Measurements from ENCODE around the gene TMOD3. TPM values are rescaled to one million over a fixed set of nuclear protein-coding genes. Genes with fewer than 3 reads are reported as not detected.

TMOD3 gene
- total RNA-seq, 1 experiment from 2014 or later, result 30.8 TPM

- DNase-seq (ENCODE audit: low read depth), result no peak
Measured at GRCh38 chr15:51828621-51829375, 655 bp upstream of the TMOD3 start.

DNA sequence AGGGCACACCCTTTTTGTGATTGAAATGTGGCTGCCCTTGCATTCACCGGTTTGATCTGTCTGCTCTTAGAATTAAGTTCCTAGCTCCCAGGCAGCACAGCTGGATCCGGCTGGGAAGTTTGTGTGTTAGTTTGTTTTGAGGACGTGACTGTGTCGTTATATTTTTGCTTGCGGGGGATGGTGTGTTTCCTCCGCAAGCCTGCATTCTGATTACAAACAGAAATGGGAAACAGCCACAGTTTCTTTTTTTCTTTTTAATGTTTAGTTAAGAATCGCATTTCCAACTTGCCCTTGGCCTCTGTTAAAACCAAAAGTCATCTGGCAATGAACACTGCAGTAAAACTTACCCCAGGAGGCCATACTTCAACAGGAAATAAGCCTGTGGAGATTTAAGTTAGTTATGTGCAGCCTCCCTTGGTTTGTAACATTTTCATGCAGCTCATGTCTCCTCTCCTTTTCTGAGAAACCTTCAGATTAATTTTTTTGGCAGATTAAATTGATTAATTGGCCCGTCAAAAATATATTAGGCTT, 888 bp downstream of the TMOD3 start:
- peak; percentile 52 for DNase-seq (ENCODE audit: low read depth)

DNA sequence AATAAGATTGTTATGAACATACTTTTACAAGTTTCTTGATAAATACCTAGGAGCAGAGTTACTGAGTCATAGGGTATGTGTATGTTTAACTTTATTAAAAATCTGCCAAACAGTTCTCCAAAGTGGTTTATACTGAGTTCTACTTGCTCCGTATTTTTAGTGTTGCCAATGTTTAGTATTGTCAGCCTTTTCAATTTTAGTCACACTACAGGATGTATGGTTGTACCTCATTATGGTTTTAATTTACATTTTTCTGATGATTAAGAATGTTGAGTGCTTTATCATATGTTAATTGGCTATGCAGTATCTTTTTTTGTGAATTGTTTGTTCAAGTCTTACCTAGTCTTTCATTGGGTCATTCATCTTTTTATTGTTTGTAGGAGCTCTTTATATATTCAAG, 4.3 kb downstream of the TMOD3 start:
- DNase-seq (ENCODE audit: low read depth), result no peak

DNA sequence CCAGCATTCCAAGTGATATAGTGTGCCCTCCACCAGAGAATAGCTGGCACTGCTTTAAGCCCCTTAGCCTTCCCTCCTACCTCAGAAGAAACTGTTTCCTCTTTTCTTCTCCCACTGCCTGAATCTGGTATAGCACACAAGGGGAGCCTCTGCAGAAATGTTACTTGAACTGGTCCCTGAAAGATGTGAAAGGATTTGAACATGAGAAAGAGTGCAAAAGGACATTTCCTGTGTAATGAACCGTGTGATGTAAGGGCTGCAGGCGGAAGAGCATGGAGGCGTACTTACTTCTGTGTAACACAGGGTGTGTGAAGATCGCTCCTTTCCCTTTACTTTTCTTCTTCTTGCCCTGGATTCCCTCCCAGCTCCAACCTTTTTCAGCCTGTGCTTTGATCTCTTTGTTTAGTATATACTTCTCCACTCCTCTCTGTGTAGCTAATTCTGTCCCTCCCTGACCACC, 8.4 kb downstream of the TMOD3 start:
- DNase-seq (ENCODE audit: low read depth), result no peak

GRCh38 chr15:51838270-51838669, 8.8 kb downstream of the TMOD3 start:
- no peak for DNase-seq (ENCODE audit: low read depth)

DNA sequence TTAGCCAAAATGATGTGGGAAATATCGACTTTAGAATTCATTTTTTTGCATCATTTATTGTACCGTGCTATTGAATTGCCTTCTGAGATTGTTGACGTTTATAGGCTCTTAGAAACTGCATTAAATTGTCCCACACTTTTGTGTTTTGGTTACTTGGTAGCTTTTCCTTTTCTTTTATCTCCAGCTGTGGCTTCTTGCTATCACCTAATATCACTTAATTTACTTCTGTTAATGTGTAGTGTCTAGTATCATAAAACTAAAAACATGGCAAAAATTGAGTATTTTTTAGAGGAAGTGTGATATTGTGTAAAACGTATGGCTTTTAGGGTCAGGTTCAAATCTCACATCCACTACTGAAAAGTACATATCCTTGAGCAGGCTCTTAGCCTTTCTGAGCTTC, 11.2 kb downstream of the TMOD3 start:
- DNase-seq (ENCODE audit: low read depth), result no peak

- DNase-seq (ENCODE audit: low read depth), result no peak
Measured at GRCh38 chr15:51841406-51842040, 12.1 kb downstream of the TMOD3 start.

DNA sequence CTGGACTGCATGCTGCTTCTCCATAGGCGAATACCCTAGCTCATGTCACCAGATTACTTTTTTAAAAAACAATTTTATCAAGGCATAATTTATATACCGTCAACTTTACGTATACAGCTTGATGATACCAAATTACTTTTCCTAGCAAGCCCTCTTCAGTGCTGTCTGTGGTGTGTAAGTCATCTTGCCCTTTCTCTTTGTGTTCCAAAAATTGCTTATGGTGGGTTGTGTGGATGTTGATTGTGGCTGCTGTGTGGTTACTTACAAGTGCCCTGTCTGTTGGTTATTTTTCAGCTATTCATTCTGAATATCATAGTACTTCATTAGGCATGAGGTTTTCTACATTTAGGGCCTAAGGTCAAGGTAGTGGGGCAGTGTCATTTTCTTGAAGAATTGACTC, 12.8 kb downstream of the TMOD3 start:
- DNase-seq (ENCODE audit: low read depth), result no peak

DNA sequence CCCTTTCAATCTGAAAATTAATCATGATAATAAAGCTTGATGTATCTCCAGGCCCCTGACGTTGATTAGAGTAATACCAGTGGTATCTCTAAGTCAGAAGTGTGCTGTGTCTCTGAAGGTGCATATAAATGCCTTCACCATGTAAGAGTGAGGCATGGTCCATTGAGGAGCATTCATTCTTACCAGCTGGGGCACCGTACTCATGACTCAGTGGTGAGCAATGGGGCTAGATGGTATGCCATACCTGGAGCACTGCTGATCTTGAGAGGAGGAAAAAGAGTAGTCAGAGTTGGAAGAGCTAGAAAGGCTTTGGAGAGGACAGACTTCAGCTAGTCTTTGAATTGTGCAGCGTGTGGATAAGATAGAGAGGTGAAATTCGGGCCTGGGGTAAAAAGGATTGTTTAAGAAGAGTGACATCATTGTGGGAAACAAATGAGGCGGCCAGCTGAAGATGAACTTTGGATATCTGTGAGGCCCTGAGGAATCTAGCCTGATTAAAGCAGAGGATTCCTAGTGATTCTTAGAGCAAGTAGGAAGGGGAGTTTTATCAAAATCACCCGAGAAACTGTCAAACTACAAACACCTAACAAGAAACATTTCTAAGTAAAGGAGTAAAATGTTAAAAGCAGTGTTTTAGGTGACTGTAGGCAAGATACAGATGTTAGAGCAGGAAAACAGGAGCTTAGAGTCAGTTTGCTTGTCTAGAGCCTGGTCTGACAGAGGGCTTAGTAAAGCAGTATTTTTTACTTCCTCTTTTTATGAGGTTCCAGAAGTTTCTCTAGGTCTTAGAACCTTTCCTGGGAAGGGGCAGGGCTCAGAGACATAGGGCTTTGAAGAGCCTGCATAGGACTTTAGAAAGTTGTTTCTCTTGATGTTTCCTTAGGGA, 13.6 kb downstream of the TMOD3 start:
- DNase-seq (ENCODE audit: low read depth), result peak; percentile 34

DNA sequence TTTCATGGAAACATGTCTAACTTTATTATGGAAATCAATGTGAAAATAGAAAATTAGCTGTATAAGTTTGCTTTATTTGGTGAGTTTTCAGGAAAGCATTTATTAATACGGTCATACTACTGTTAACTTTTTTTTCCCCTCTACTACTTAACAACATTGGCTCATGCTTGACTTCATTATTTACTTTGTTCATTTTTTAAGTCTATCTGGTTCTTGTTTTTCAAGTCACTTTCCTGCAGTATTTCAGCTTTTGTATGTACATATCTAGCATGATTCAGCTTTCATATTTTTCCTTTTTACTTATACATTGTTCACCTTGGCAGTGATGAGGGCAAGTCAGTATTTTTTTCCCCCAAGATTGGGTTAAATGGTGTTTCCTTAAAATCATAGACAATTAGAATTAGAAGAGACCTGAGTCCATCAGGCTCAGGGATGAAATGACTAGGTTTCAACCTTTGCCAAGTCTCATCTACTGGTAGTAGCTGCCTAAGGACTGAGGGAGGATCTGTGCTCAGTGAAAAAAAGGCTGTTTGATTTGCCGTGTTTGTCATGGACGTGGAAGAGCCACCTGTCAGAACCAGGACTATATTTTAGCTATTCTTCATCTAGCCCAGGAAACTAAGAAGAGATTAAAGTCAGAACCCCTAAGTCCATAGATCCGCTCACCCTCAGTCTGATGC, 15.4 kb downstream of the TMOD3 start:
- no peak for DNase-seq (ENCODE audit: low read depth)

- DNase-seq (ENCODE audit: low read depth), result no peak
Measured at GRCh38 chr15:51846066-51846462, 16.6 kb downstream of the TMOD3 start.

- peak; percentile 82 for DNase-seq (ENCODE audit: low read depth)
Measured at GRCh38 chr15:51846463-51847230, 17.2 kb downstream of the TMOD3 start.

GRCh38 chr15:51848811-51849210, 19.4 kb downstream of the TMOD3 start:
- DNase-seq (ENCODE audit: low read depth), result no peak

DNA sequence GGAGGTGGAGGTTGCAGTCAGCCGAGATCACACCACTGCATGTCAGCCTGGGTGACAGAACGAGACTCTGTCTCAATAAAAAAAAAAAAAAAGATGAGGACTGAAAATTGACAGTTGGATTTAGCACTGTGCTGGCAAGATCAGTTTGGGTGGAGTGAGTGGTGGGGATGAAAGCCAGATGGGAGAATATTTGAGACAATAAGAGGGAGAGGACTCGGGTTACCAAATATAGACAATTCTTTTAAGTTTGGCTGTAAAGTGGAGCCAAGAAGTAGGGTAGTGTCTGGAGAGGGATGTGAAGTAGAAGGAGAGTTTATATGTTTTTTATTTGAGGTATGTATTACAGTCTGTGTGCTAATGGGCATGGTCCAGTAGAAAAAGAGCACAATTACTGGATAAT, 20.4 kb downstream of the TMOD3 start:
- DNase-seq (ENCODE audit: low read depth), result no peak

- DNase-seq (ENCODE audit: low read depth), result no peak
Measured at GRCh38 chr15:51853998-51854397, 24.5 kb downstream of the TMOD3 start.

GRCh38 chr15:51855612-51856011, 26.2 kb downstream of the TMOD3 start:
- no peak for DNase-seq (ENCODE audit: low read depth)

DNA sequence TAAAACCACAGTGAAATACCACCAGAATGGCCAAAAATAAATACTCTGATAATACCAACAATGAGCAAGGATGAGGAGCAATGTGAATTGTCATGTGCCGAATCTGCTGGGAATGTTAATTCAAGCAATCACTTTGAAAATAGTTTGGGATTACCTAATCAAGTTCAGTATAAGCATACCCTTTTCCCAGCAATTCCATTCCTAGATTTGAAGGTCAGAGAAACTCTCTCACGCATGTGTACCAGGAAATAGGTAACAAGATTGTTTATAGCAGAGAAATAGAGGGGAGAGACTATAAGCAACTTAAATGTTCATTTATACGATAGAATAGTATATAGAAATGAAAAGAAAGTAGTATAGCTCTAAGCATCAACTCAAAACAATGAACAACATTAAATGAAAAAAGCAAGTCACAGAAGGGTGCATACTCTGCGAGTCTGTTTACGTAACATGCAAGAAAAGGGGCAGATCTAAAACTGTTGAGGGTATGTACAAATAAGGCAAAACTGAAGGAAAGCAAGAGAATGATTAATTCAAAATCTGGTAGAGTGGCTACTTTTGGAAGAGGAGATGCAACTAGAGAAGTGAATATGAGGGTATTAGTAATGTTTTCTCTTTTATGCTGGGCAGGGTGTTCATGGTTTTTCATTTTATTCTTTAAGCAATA, 27.4 kb downstream of the TMOD3 start:
- no peak for DNase-seq (ENCODE audit: low read depth)

DNA sequence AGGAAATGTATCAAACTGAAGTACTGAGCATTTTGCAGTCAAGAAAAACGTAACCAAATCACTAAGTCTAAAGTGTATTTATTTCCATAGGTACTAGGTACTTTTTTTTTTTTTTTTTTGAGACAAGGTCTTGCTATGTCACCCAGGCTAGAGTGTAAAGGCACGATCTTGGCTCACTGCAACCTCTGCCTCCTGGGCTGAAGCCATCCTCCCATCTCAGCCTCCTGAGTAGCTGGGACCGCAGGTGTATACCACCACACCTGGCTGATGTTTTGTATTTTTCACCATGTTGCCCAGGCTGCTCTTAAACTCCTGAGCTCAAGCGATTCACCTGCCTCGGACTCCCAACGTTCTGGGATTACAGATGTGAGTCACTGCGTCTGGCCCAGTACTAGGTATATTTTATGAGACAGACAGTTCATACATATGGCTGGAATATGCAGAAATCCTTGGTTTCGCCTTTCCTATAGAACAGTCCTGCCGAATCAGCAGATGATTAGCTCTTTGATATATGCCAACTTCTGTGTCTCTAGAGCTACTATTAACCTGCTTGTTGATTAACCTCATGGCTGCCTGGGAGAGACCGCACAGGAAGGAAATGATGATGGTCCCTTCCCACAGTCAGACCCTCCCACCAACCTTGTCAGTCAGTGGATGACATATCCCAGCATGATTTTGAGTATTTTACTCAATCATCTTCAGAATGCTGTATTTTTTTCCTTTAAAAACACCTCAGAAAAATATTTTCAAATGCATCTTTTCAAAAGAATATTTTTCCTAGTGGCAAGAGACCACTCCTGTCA, 32.3 kb downstream of the TMOD3 start:
- no peak for DNase-seq (ENCODE audit: low read depth)

DNA sequence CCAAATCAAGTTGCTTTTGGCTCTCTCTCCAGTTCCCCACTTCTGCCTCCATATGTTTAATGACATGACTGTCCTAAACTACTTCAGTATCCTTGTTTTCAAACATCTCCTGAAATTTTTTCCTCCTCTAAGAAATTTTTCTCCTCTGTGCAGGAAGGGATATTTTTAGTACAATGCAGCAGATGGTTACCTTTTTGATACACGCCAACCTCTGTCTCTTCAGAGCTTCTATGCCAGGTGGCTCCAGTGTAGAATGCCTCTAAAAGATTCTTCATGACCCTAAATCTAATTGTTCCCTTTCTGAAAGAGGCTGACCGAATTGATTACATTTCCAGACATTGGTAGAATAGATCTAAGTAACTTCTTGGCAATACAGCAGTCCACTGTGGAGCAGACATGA, 33.7 kb downstream of the TMOD3 start:
- no peak for DNase-seq (ENCODE audit: low read depth)
